K562 treated with DMSO at 1 percent for 4 hours (cell line): ENCODE results near the gene CARD10. TPM values are rescaled to one million over a fixed set of nuclear protein-coding genes. Genes with fewer than 3 reads are reported as not detected.

Experiments
- total RNA-seq: library from RNA; unstranded; fragments of 300-600 nt; gene quantifications from 2 replicates; pipeline ENCODE4 v1.2.3, GENCODE V29; 2022; ENCODE audit not compliant: insufficient read depth

CARD10 gene, protein sequence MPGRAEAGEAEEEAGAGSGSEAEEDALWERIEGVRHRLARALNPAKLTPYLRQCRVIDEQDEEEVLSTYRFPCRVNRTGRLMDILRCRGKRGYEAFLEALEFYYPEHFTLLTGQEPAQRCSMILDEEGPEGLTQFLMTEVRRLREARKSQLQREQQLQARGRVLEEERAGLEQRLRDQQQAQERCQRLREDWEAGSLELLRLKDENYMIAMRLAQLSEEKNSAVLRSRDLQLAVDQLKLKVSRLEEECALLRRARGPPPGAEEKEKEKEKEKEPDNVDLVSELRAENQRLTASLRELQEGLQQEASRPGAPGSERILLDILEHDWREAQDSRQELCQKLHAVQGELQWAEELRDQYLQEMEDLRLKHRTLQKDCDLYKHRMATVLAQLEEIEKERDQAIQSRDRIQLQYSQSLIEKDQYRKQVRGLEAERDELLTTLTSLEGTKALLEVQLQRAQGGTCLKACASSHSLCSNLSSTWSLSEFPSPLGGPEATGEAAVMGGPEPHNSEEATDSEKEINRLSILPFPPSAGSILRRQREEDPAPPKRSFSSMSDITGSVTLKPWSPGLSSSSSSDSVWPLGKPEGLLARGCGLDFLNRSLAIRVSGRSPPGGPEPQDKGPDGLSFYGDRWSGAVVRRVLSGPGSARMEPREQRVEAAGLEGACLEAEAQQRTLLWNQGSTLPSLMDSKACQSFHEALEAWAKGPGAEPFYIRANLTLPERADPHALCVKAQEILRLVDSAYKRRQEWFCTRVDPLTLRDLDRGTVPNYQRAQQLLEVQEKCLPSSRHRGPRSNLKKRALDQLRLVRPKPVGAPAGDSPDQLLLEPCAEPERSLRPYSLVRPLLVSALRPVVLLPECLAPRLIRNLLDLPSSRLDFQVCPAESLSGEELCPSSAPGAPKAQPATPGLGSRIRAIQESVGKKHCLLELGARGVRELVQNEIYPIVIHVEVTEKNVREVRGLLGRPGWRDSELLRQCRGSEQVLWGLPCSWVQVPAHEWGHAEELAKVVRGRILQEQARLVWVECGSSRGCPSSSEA
- 2.2 and 2.7 TPM in 2 replicates for total RNA-seq

DNA sequence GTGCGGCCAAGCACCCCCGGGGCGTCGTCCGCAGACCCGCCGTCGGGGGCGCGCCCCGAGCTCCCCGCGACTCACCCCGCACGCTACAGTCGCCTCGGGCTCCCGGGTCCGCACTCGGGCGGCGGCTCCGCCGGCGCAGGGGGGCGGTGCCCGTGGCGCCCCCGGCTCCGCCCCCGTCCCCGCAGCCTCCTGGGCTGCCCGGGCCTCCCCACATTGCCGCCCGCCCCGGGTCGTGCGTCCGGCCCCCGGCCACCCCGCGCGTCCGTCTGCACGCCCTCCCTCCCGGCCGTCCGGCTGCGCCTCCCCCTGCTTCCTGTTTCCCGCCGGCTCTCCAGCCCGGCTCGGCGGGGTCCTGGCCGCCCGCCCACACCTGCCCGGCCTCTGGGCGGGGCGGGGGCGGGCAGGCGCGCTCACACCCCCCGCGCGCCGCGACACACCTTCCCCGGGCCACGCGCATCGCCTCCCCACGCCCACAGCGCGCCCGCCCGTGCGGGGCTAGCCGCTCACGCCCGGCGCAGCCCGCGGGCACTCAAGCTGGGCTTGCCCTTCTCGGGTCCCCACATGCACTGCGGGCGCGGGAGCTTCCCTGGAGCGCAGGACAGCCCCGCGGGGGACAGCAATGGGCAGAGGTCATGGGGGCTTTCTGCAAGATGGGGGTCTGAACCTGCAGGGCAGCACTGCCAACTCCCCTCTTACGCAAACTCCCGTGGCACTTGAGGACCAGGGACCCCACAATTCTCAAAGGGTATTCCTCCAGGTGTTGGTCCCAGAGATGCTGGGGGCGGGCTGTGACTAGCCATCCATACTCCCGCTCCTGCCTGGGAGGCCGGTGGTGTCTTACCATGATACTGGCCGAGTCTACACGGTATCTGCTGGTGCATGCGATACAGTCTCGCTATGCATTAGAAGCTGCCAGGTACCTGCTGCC, at the start of gene CARD10:
CARD10 (minus strand) TSS at position 148 of the 928 bp plus-strand sequence. CDS start 215 bp downstream, outside the sequence.

DNA sequence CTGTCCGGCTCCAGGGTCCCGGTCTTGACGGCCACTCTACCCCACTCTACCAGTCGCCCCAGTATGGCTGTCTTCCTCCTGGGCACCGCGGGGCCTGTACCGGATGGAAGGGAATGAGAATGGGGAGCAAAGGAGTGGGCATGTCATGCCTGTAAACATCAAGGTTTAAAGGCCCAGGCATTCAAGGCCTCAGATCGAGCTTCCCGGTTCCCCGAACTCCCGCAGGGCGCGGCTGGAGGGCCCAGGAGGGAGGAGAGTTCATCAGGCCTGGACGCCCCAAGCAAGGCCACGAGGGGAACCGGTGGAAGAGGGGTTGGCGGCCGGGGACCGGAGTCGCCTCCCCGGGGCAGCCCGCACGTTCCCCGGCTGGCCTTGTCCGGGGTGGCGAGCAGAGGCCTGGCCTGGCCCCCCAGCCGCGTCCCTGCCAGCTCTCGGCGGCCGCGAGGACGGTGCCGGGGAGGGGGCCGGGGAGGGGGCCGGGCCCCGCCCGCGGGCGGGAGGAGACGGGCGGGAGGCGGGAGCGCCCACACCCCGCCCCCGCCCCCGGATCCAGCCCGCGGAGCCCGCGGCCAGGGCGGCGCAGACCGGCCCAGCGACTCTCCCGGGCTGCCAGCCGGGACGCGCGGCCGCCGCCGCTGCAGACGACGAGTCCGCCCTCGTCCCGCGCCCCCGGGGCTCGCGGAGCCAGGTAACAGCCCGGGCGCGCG, 40.8 kb upstream of the CARD10 start, which contains the start of gene CDC42EP1:
CDC42EP1 (plus strand) TSS at position 580 of the 707 bp plus-strand sequence. CDS start 5,870 bp downstream, outside the sequence.

DNA sequence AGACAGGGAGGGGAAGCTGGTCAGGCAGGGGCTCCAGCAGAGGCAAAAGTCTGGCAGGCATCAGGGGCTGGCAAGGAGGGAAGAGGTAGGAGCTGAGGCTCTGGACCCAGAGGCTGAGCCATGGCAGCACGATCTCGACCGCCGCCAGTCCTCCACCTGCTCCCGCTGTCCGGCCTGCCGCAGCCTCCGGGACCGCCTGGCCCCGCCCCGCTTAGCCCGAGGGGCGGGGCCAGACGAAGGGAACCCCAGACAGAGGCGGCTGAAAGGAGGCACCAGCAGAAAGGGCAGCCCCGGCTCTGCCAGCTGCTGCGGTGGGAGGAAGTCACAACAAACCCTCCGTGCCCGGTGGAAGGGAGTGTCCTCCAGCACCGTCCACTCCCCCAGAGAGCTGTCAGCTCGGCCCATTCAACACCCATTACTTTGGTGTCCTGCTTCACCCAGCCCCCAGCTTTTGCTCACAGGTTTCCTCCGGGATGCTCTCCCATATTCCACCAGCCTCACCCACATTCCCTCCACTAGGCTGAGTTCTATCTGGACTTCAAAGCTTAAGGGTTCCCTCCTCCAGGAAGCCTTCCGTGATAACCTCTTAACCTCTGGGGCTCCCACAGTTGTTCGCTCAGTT, 32.9 kb downstream of the CARD10 start, which contains the start of gene MFNG:
MFNG (minus strand) TSS at position 161 of the 622 bp plus-strand sequence. CDS start 207 bp downstream, outside the sequence.

Other genes starting within 250 kb of the CARD10 start
- 0.37 and 0.47 TPM in 2 replicates for gene CYTH4, start 236.9 kb downstream of the CARD10 start, total RNA-seq
- gene ELFN2, start 91.9 kb downstream of the CARD10 start, total RNA-seq: not detected in 2 replicates
- gene MFNG, start 33.0 kb downstream of the CARD10 start, total RNA-seq: not detected in 2 replicates
- gene CDC42EP1, start 41.1 kb upstream of the CARD10 start, total RNA-seq: 29.2 and 35.2 TPM in 2 replicates
- not detected in 2 replicates for gene LGALS2, start 60.7 kb upstream of the CARD10 start, total RNA-seq
- gene GGA1, start 89.4 kb upstream of the CARD10 start, total RNA-seq: 31.6 and 41.7 TPM in 2 replicates
- gene SH3BP1, start 120.3 kb upstream of the CARD10 start, total RNA-seq: 21.7 and 23.1 TPM in 2 replicates
- 56.4 and 62.4 TPM in 2 replicates for gene PDXP, start 139.3 kb upstream of the CARD10 start, total RNA-seq
- gene LGALS1, start 156.2 kb upstream of the CARD10 start, total RNA-seq: 1,252 and 1,444 TPM in 2 replicates
- gene NOL12, start 166.9 kb upstream of the CARD10 start, total RNA-seq: 6.8 and 8.9 TPM in 2 replicates
- 11.4 and 13.4 TPM in 2 replicates for gene TRIOBP, start 177.6 kb upstream of the CARD10 start, total RNA-seq